ENCODE data around the gene GALK2. TPM values are rescaled to one million over a fixed set of nuclear protein-coding genes. Genes with fewer than 3 reads are reported as not detected.

Gene GALK2
- total RNA-seq, 1 donor: 44.2 TPM

DNA sequence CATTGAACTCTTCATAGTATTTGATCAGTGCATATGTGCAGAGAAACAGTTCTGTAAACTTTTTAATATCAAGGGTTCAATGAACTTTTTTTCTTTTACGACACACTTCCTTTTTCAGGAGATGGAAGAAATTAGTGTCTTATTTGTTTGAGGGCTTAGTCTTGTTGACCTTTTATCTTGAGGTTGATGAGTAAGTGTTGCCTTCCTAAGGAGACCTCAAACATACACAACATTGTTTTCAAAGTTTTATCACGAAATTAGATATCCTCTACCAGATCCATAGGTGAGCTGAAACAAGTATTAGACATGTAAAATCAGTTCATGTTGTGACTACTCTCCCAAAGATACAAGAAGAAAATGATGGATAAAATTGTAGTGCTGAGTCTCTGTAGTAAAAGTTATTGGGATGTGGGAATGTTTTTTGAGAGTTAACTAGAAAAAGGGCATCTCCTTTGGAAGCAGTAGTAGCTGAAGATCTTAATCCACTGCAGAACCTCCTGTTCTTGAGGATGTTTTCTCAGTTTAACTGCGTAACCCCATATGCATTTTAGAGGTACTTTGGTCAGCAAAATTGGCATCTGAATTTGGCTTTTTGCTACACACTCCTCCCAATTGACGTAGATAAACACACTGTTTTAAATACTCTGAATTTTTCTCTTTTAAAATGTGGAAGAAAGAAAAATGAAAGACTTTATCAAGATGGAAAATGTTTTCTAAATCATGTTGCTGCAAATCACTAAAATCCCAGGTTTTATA is 116.8 kb downstream of the GALK2 start:
- Histone ChIP-seq H3K27ac (ENCODE audit: low read depth, low read length) (no peak overlapping the region), H3K4me1 (ENCODE audit: insufficient read depth, low read length) (peaks cover 12% of the 10 kb centered on the region), H3K79me2 (ENCODE audit: insufficient read depth, low read length) (no peaks in the 10 kb centered on the region), H3K27me3 (ENCODE audit: insufficient read depth, low read length) (no peaks in the 10 kb centered on the region), H3K4me2 (ENCODE audit: insufficient read depth, low read length) (no peak overlapping the region), H3K4me3 (ENCODE audit: insufficient read depth, low read length) (no peak overlapping the region), H4K20me1 (ENCODE audit: insufficient read depth, low read length) (no peaks in the 10 kb centered on the region), H3K36me3 (ENCODE audit: insufficient read depth, low read length) (peaks cover 23% of the 10 kb centered on the region), H3K9me3 (ENCODE audit: low read depth, low read length) (no peaks in the 10 kb centered on the region), H2AFZ (ENCODE audit: low read length) (no peak overlapping the region)
- no peak for TF ChIP-seq CTCF (IDR thresholded peaks at IDR 0.05; ENCODE audit: extremely low read depth, low read depth, low read length)
- DNase-seq (ENCODE audit: insufficient read length, low spot score, missing footprints): no peak

DNA sequence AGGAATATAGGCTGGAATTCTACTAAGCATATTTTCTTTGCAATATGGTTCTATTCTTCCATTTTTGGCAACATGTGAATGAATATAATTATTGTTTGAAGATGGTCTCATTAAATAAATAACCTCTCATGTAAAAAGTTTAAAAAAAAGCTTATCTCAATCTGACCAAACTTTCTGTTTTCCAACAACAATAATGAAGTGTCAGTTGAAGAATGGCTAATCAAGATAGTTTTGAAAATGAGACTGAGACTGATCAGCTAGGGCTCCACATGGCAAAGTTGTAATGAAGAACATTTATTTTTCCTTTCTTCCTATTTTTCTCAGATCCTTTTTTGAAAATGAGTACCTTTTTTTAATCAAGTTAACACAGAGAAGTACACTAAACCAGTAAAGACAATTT is 117.4 kb downstream of the GALK2 start:
- DNase-seq (ENCODE audit: insufficient read length, low spot score, missing footprints): no peak
- Histone ChIP-seq H4K20me1 (ENCODE audit: insufficient read depth, low read length) (no peaks in the 10 kb centered on the region), H3K79me2 (ENCODE audit: insufficient read depth, low read length) (no peaks in the 10 kb centered on the region), H3K27ac (ENCODE audit: low read depth, low read length) (no peak overlapping the region), H2AFZ (ENCODE audit: low read length) (no peak overlapping the region), H3K4me1 (ENCODE audit: insufficient read depth, low read length) (peaks cover 8% of the 10 kb centered on the region), H3K4me2 (ENCODE audit: insufficient read depth, low read length) (no peak overlapping the region), H3K9me3 (ENCODE audit: low read depth, low read length) (no peaks in the 10 kb centered on the region), H3K4me3 (ENCODE audit: insufficient read depth, low read length) (no peak overlapping the region), H3K27me3 (ENCODE audit: insufficient read depth, low read length) (no peaks in the 10 kb centered on the region), H3K36me3 (ENCODE audit: insufficient read depth, low read length) (peaks cover 25% of the 10 kb centered on the region)
- TF ChIP-seq CTCF (IDR thresholded peaks at IDR 0.05; ENCODE audit: extremely low read depth, low read depth, low read length): no peak

DNA sequence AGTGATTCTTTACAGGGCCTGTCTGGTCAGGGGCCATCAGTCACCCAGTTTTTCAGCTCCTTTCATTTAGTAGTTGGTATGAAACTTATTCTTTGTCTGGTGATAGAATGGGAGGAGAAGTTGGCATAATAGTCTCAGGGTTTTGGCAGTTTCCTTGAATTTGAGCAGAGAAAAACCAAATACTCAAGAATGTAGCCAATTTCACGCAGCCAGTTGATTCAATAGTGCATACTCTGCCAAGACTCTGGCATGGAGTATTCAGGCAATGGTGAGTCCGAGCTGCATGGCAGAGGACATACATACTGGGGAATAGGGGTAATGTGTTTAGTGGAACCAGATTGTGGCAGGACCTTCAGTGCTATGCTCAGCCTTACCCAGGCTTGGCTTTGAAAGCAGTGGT is 118.3 kb downstream of the GALK2 start:
- H3K4me1 ChIP-seq (ENCODE audit: insufficient read depth, low read length): no peaks in the 10 kb centered on the region

More for the DNA sequence above, 118.3 kb downstream of the GALK2 start:
- Histone ChIP-seq H3K9me3 (ENCODE audit: low read depth, low read length) (no peaks in the 10 kb centered on the region), H4K20me1 (ENCODE audit: insufficient read depth, low read length) (no peaks in the 10 kb centered on the region), H3K36me3 (ENCODE audit: insufficient read depth, low read length) (peaks cover 30% of the 10 kb centered on the region), H3K4me2 (ENCODE audit: insufficient read depth, low read length) (no peak overlapping the region), H3K27me3 (ENCODE audit: insufficient read depth, low read length) (no peaks in the 10 kb centered on the region), H3K4me3 (ENCODE audit: insufficient read depth, low read length) (no peak overlapping the region), H2AFZ (ENCODE audit: low read length) (no peak overlapping the region), H3K79me2 (ENCODE audit: insufficient read depth, low read length) (no peaks in the 10 kb centered on the region), H3K27ac (ENCODE audit: low read depth, low read length) (no peak overlapping the region)
- no peak for TF ChIP-seq CTCF (IDR thresholded peaks at IDR 0.05; ENCODE audit: extremely low read depth, low read depth, low read length)
- DNase-seq (ENCODE audit: insufficient read length, low spot score, missing footprints): no peak
